Measurements from ENCODE around the gene TRPM7.
"Not testable (repeated sequence)": the region's sequence is repeated elsewhere in the genome, so short reads cannot be mapped to it uniquely, and the experiment has no call there.

The TRPM7 gene, protein sequence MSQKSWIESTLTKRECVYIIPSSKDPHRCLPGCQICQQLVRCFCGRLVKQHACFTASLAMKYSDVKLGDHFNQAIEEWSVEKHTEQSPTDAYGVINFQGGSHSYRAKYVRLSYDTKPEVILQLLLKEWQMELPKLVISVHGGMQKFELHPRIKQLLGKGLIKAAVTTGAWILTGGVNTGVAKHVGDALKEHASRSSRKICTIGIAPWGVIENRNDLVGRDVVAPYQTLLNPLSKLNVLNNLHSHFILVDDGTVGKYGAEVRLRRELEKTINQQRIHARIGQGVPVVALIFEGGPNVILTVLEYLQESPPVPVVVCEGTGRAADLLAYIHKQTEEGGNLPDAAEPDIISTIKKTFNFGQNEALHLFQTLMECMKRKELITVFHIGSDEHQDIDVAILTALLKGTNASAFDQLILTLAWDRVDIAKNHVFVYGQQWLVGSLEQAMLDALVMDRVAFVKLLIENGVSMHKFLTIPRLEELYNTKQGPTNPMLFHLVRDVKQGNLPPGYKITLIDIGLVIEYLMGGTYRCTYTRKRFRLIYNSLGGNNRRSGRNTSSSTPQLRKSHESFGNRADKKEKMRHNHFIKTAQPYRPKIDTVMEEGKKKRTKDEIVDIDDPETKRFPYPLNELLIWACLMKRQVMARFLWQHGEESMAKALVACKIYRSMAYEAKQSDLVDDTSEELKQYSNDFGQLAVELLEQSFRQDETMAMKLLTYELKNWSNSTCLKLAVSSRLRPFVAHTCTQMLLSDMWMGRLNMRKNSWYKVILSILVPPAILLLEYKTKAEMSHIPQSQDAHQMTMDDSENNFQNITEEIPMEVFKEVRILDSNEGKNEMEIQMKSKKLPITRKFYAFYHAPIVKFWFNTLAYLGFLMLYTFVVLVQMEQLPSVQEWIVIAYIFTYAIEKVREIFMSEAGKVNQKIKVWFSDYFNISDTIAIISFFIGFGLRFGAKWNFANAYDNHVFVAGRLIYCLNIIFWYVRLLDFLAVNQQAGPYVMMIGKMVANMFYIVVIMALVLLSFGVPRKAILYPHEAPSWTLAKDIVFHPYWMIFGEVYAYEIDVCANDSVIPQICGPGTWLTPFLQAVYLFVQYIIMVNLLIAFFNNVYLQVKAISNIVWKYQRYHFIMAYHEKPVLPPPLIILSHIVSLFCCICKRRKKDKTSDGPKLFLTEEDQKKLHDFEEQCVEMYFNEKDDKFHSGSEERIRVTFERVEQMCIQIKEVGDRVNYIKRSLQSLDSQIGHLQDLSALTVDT (N-terminal part only)

DNA sequence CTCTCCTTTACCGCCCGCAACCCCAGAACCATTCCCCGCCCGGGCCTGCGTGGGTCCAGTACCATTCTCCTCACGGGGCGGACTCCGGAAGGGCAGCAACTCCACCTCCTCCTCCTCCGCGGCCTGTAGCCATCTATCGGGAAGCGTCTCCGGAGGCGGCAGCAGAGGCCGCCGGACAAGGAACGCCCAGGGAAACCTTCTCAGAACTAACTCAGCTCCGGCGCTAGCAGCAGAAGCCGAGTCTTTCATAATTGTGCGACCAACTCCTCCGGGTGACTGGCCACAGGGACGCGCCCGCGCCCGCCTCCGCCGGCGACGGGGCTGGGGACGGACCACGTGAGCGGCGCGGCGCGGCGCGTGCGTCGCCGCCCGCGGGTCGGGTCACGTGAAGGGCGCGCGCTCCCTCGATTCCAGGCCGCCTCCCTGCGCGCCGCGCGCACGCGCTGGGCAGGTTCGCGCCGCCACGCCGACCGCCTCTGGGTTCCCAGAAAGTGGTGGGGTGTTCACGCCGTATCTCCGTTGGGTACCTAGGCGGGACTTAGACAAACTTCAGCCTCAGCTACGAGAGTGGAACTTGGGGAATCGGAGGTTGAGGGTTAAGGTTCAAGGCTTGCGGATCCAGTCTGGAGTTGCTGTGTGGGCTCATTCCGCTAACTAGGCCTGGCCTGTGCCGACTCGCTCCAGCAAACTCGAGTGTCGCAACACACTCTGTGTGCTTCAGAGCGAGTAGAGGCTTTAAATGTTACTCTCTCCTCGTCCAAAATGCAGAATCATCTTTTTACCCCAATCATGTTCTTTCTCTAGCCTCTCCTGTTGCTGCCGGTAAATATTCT is at the start of gene TRPM7:
Gene TRPM7 (minus strand): TSS at position 329 of the 833 bp plus-strand sequence. CDS start 264 bp downstream, at position 65.
- DNase-seq (ENCODE audit: extremely low read depth in 1 of 2, low read depth in 1 of 2): peak; percentile 65 to 83

DNA sequence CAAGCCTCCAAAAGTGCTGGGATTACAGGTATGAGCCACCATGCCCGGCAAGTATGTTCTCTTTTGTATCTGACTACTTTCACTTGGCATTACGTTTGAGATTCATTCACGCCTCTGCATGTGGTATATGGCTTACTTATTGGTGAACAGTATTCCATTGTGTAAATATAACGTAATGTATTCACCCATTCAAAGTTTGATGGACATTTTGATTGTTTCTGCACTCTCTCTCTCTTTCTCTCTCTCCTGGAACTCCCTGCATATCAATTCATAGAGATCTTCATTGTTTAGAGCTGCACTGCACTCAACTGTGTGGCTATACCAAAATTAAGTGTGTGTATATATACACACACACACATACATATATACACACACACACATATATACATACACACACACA is 48.6 kb upstream of the TRPM7 start:
- no peak for DNase-seq (ENCODE audit: extremely low read depth in 1 of 2, low read depth in 1 of 2)

DNA sequence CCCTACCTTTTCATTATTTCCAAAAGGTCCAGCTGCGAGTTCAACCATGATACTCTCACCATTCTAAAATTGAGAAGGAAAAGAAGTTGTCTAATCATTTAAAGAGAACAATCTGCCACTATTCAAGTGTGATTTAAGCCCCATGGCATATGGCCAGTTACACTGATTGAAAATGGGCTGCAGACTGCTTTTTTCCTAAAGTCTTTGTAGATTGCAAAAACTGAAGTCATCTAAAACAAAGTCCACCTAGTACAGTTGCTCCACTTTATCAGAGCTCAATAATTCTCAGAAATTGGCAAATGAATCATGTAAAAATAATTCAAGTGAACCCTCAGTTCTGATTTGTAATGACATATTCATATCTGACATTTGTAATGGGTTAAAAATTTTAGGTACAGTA is 39.7 kb upstream of the TRPM7 start:
- no peak for DNase-seq (ENCODE audit: extremely low read depth in 1 of 2, low read depth in 1 of 2)

GRCh38 chr15:50718700-50719125 is 32.1 kb upstream of the TRPM7 start:
- DNase-seq (ENCODE audit: extremely low read depth in 1 of 2, low read depth in 1 of 2): no peak

- DNase-seq (ENCODE audit: extremely low read depth in 1 of 2, low read depth in 1 of 2): no peak
These were observed 25.4 kb upstream of the TRPM7 start for GRCh38 chr15:50712018-50712417.

- DNase-seq (ENCODE audit: extremely low read depth in 1 of 2, low read depth in 1 of 2): no peak
These were observed 24.0 kb upstream of the TRPM7 start for GRCh38 chr15:50710585-50710984.

DNA sequence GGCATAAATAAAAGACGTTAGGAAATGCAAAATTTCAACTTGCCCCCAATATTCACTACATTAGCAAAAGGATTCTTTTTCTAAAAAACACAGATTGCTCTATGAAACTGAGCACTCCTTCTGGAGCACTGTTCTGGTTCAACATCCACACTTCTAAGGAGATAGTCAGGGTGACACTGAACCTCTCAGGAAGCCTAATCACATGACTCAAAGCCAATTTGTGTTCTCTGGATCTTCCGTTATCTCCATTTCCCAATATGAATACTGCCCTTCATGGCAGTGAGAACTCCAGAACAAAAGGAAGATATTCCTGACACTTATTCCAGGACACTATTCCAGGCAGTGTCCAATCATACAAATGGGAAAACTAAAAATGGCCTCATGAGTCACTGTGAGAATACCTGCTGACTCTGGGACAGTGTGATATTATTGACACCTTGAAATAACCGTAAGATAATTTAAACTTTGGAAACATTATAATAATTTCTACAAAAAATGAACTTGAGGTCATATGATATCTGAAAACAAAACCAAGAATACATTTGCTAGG is 21.4 kb upstream of the TRPM7 start:
- no peak for DNase-seq (ENCODE audit: extremely low read depth in 1 of 2, low read depth in 1 of 2)

GRCh38 chr15:50702762-50703334 is 16.3 kb upstream of the TRPM7 start:
- no peak for DNase-seq (ENCODE audit: extremely low read depth in 1 of 2, low read depth in 1 of 2)

GRCh38 chr15:50698101-50698500 is 11.5 kb upstream of the TRPM7 start:
- DNase-seq (ENCODE audit: extremely low read depth in 1 of 2, low read depth in 1 of 2): no peak

- no peak for DNase-seq (ENCODE audit: extremely low read depth in 1 of 2, low read depth in 1 of 2)
These were observed 10.7 kb upstream of the TRPM7 start for GRCh38 chr15:50697109-50697797.

DNA sequence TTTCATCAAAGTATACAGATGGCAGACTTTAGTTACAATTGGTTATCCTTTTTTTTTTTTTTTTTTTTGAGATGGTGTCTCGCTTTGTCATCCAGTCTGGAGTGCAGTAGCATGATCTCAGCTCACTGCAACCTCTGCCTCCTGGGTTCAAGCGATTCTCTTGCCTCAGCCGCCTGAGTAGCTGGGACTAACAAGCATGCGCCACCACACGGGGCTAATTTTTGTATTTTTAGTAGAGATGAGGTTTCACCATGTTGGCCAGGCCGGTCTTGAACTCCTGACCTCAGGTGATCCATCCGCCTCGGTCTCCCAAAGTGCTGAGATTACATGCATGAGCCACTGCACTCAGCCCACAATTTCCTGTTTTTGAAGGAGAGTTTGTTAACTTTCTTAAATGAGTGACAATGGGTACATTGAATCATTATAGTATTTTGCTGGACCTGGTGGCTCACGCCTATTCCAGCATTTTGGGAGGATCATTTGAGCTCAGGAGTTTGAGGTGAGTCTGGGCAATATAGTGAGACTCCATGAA is 8.1 kb upstream of the TRPM7 start:
- DNase-seq (ENCODE audit: extremely low read depth in 1 of 2, low read depth in 1 of 2): not testable (repeated sequence)

- DNase-seq (ENCODE audit: extremely low read depth in 1 of 2, low read depth in 1 of 2): no peak
These were observed 805 bp upstream of the TRPM7 start for GRCh38 chr15:50687302-50687902.

DNA sequence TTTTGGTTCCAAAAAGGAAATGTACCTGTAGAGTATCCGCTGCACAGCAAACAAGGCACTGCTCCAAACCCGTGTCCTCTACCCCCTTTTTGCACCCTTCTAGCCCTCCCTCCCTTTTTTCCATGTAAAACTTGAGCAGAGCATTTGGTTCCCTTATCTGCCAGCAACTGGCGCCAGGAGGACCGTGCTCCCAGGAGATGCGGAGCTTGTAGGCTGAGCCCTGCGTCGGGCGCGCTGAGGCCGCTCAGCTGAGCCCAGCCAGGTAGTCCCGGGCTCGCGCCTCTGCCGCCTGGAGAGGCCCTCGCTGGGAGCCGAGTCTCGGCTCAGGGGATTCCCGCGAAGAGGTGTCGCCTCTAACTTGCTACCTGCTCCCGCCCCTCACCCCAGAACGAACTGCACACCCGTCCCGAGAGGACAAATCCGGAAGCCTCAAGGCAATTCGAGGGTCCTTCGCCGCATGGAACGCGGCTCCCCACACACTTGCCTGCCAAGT is 575 bp downstream of the TRPM7 start:
- DNase-seq (ENCODE audit: extremely low read depth in 1 of 2, low read depth in 1 of 2): peak; percentile 32 to 49

- no peak for DNase-seq (ENCODE audit: extremely low read depth in 1 of 2, low read depth in 1 of 2)
These were observed 1.2 kb downstream of the TRPM7 start for GRCh38 chr15:50685191-50685975.

- DNase-seq (ENCODE audit: extremely low read depth in 1 of 2, low read depth in 1 of 2): no peak
These were observed 5.1 kb downstream of the TRPM7 start for GRCh38 chr15:50681467-50681866.

GRCh38 chr15:50676799-50677483 is 9.7 kb downstream of the TRPM7 start:
- DNase-seq (ENCODE audit: extremely low read depth in 1 of 2, low read depth in 1 of 2): no peak

Data from activated CD8-positive, alpha-beta memory T cell treated with anti-CD3 and anti-CD28 coated beads for 1 hour (primary cell).